ENCODE results near the gene TCEAL3.
"Not testable (repeated sequence)": the region's sequence is repeated elsewhere in the genome, so short reads cannot be mapped to it uniquely, and the experiment has no call there.

The TCEAL3 gene

DNA sequence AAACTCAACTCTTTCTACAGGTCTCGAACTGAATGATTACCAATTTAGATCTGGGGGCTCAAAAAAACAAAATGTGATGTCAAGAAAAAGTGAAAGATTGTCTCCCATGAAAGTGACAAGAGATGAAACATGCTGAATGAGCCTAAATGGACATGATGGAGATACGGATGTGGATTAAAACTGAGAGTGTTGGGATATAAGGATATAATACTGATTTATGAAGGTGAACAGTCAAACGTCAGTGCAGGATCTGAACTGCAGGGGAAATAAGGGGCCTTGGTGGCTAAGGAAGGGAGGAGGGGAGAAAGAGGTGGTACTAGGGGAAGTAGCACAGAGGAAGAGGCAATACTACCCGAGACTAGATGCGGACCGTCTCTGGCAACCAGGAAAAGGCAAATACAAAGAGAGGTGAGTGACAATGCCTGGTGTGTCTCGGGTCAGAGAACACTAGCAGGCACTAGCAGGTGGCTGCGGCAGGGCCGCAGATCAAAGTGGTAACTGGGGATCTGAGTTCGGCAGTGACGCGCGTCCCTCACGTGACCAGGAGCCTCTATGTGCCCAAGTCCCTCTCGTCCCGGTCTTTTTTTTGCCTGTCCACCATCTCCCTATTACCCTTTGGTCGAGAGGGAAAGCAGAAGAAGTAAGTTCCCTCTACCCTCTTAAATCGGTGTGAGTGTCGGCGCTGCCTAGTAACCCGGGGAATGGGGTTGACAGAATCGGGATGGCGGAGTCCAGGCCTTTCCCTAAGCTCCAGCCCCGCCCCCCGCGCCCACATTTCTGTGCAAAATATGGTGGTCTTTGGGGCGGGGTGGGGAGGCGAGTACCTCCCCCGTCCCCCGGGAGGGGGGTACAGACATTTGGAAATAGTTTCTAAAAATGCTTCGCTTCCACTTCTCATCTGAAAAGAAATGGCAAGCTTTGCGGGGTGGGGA lies 20.9 kb downstream of the TCEAL3 start, which contains the start of gene TCEAL1:
Gene TCEAL1 (plus strand): TSS at position 590 of the 932 bp plus-strand sequence. CDS start 942 bp downstream, outside the sequence.
- peak; percentile 46 to 52 for DNase-seq

DNA sequence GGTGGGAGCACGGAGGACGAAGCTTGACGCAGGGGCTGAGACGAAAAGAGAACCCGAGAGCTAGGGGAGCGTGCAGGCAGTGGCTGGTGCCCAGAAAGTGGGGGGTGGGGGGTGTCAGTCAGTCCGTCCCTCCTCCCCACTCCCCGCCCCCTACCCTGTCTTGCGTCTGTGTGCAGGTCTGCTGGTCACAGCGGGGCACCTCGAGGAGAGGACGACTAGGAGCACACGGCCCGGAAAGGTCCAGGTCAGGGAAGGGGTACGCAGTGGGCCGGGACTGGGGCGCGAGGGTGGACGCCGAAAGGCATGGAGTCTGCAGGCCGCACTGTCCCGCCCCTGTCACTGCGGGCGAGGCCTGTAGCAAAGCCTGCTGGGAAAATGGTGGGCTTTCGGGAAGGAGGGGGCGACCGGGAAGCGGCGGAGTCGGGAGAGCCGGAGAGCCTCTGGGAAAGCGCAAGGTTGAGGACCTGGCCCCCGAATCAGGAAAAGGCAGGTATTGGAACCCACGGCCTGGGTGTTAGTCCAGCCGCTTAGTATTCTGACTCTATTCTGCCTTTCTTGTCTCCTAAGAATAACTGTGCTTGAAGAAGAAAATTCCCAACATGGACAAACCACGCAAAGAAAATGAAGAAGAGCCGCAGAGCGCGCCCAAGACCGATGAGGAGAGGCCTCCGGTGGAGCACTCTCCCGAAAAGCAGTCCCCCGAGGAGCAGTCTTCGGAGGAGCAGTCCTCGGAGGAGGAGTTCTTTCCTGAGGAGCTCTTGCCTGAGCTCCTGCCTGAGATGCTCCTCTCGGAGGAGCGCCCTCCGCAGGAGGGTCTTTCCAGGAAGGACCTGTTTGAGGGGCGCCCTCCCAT lies 21.8 kb downstream of the TCEAL3 start:
- peak in 1 of 2 donors; percentile 13 for DNase-seq

DNA sequence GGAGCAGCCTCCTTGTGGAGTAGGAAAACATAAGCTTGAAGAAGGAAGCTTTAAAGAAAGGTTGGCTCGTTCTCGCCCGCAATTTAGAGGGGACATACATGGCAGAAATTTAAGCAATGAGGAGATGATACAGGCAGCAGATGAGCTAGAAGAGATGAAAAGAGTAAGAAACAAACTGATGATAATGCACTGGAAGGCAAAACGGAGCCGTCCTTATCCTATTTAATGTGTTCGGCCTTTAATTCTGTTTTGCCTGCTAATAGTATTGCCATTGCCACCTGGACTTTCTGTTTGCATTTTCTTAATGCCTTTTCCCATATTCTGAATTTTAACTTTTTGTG lies 22.4 kb downstream of the TCEAL3 start:
- DNase-seq = no peak

DNA sequence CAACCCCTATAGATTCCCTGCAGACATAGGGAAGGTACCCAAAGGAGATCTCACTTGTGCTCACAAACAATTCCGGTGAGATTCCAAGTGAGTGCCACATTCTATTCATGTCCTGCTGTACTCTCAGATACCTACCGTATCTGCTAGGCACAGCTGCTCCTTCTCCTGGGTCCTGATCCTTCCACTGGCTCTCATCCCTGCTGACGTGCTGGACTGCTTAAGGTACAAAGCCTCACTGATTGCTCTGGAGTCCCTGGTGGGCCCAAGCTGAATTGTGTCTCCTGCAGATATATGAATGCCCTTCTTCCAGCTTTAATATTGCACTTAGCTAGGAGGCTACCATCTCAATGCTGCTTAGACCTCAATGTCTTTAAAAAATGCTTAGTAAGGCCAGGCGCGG lies 23.4 kb downstream of the TCEAL3 start:
- no peak for DNase-seq

DNA sequence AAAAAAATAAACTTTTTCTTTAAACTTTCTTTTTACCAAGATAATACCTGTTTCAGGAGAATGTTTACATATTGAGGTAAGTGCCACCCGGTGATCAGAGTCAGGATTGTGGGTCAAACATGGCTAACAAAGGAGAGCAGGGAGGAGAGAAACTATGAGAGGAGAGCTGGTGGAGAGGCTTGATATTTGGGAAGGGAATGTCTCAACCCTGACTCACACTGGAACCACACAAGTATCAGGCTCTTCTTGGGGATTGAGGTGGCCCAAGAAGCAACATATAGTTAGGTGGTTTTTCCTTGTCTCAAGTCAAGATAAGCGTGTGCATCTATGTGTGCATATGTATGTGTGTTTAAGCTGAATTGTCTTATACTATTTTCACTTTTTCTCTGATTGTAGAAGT lies 27.7 kb downstream of the TCEAL3 start:
- DNase-seq = no peak

DNA sequence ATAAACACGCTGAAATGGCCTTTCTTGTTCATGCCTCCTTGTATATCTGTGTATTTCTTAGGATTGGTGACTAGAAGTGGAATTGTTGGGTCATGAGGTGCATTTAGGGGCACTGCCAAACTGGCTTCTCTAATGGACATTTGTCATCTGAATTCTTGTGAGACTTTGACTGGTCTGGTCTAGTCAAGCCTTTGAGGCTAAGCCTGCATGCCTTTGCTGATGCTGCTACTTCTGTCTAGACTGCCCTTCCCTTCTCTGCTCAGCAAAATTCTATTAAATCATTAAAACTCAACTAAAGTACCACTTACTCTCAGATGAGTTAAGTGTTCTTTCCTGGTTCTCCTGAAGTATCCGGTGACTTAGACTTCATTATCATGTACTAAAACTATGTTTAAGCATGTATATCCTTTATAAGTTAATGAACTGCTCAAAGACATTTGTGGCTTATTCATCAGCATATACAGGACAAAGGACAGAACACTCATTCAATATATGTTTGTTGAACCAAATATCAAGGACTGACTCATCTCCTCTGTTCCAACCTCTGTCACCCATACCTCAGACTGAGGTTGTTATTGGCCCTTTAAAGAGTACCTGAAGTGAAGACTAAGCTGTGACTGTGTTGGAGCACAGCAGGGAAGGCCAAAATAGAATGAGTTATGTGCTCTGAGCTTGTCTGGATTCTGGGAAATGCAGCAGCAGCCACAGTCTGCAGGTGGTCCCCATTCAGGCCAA lies 30.0 kb downstream of the TCEAL3 start:
- DNase-seq = no peak

DNA sequence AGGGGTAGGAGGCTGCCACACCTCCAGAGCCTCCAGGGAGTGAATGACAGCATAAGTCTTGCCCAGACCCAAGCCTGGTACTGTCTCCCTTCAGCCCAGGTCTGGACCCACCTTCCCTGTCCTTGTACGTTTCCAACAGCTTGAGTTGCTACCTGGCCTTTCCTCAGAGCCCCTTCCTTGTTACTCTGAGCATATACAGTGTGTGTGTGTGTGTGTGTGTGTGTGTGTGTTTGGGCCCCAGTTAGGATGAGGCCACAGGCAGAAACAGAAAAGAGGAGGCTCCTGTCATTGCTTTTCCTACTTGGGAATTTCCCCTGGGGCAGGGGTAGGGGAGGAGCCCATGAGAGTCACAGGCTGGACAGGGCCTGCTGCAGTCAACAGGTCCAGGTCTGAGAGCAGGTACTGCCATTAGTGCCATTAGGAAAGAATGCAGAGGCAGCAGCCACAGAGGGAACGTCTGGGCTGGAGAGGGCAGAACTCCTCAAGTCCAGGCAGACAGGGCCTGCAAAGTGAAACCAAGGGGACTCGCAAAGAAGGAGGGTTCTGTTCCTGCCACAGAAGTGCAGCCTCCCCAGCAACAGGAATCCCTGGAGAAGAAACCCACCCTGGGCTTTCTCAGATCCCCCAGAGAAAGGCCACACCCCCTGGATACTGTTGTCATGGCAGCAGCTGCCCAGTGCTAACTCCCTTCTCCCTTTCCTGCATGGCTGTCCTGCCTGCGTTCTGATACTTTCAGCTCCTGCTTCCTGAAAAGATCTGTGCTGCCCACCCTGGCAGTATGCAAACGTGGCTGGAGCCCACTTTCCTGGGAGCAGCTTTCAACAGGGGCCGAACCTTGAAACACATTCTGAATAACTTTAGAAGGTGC lies 30.9 kb downstream of the TCEAL3 start:
- DNase-seq = not testable (repeated sequence)

DNA sequence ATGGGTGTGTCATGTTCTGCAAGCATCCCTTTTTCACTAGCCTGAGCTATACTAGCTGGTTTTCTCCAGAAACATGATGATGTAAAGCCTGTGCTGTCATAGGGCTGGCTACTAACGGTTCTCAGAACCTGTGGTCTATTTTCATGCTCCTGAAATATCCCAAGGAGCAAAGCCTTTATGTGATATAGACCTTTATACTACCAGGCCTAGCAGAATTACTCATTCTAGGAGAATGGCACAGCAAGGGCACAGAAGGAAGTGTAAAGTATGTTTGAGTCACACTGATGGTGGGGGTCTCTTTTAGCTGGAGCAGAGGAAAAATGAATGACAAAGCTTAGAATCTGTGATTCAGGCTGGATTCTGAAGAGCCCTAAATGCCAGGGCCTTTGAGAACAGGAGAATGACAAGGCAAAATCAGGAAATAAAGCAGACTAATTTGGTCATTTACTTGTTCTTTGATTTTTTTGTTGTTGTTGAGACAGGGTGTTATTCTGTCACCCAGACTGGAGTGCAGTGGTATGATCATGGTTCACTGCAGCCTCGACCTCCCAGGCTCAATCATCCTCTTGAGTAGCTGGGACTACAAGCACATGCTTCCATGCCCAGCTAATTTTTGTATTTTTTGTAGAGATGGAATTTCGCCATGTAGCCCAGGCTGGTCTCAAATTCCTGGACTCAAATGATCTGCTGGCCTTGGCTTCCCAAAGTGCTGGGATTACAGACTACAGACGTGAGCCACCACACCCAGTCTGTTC lies 32.8 kb downstream of the TCEAL3 start:
- no peak for DNase-seq

DNA sequence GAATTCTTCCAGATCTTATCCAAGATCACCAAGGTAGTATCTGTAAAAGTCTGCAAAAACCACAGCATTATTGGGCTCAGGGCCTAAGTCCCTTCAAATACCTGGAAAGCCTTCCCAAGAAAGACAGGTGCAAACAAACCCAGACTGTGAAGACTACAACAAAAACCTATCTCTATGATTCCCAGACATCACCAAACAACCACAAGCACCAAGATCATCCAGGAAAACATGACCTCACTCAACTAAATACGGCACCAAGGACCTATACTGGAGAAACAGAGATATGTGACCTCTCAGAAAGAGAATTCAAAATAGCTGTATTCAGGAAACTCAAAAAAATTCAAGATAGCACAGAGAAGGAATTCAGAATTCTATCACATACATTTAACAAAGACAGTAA lies 36.4 kb downstream of the TCEAL3 start:
- DNase-seq = no peak

DNA sequence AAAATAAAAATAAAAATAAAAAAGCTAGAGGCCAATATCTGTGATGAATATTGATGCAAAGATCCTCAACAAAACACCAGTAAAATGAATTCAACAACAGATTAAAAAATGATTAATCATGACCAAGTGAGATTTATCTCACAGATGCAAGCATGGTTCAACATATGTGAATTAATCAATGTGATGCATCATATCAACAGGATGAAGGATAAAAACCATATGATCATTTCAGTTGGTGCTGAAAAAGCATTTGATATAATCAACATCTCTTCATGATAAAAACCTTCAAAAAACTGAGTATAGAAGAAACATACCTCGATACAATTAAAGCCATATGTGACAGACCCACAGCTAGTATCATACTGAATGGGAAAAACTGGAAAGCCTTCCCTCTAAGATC lies 39.9 kb downstream of the TCEAL3 start:
- DNase-seq = no peak

DNA sequence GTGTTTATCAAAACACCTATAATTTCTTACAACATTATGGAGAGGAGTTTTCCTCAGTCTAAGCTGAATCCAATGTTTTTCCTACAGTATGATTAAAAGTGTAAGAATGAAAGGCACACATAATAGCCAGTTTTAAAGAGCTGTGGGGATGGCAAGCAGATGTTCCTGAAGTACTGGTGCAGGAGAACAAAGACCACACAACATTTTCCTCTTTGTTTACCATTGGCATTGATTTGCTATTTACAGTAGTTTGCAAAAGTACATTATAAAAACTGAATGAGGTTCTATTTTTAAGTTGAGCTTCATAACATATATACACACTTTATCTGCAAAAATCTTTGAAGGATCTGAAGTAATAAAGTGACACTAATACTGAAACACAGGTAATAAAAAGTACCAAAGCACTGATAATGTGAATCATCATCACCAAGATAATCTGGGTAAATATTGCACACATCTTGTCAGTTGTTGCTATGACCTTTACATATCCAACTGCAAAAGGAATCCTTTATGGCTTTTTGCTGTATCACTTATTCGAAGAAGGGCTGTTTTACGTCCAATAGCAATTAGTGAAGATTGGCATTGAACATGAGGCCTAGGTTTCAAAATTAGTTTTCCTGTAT lies 43.5 kb downstream of the TCEAL3 start:
- no peak for DNase-seq

DNA sequence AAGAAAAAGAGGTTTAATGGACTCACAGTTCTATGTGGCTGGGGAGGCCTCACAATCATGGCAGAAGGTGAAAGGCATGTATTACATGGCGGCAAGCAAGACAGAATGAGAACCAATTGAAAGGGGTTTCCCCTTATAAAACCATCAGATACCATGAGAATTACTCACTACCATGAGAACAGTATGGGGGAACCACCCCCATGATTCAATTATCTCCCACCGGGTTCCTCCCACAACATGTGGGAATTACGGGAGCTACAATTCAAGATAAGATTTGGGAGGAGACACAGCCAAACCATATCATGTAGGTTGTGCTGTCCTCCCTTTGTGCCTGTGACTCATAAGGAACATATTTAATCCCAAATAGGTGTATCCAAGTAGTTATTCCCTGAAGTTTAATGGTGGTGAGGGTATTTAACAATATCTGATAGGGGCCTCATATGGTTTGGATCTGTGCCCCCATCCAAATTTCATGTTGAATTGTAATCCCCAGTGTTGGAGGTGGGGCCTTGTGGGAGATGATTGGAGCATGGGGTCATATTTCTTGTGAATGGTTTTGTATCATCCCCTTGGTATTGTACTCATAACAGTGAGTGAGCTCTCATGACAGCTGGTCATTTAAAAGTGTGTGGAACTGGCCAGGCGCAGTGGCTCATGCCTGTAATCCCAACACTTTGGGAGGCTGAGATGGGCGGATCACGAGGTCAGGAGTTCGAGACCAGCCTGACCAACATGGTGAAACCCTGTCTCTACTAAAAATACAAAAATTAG lies 47.7 kb downstream of the TCEAL3 start:
- DNase-seq = not testable (repeated sequence)

DNA sequence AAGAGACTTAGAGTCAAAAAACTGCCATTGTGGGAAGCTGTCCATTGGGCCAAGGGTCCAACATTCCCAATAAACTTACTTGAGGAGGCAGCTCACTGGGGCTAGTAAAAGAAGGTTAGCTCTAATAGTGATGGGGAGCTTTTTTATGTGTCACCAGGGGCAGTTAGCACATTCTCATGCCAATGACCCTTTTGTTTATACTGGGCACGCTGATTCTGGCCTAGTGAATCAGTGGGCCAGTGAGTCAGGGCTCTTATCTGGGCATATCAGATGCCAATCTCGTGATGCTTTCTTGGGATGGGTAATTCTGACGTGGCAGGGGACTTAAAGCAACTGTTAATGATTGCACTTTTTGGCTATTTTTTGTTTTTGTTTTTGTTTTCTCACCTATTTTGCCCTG lies 48.9 kb downstream of the TCEAL3 start:
- no peak for DNase-seq

DNA sequence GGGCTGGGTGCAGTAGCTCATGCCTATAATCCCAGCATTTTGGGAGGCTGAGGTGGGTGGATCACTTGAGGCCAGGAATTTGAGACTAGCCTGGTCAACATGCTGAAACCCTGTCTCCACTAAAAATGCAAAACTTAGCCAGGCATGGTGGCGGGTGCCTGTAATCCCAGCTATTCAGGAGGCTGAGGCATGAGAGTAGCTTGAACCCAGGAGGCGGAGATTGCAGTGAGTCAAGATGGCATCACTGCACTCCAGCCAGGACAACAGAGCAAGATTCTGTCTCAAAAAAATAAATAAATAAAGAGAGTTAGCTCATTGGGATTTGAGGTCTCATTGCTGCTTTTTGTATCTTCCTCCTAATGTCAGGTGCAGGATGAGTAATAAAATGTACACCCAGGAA lies 49.3 kb downstream of the TCEAL3 start:
- DNase-seq = not testable (repeated sequence)

DNA sequence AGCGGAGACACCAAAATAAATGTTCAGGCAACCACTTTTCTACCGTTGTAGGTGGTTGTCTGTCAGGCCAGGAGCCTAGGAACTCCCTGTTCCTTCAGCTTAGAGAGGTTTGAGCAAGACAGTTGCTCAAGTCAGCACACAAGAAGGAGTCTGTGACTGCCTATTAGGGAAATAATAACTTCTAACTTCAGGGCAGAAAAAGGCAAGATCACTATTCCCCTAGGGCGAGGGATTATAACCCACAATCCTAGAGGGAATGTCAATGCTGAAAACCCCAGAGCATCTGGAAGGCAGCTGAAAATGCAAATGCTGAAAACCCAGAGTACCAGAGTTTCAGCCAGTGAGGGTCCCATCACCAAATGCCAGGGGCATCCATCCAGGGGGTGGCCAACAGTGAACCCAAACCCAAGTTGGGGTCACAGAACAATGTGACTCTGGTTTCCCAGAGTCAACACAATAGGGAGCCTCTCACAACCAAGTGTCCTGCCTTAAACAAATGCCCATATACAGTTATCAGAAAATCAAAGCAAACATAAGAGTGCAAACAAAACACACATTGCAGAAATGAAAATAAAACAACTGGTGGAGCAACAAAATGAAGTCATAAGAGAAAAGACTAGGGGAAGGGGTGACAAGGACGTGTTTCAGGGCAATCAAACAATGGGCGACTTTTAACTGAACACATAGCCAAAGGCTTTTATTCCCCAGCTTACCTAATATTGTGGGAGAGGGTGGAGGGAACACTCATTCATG lies 51.1 kb downstream of the TCEAL3 start:
- no peak for DNase-seq

DNA sequence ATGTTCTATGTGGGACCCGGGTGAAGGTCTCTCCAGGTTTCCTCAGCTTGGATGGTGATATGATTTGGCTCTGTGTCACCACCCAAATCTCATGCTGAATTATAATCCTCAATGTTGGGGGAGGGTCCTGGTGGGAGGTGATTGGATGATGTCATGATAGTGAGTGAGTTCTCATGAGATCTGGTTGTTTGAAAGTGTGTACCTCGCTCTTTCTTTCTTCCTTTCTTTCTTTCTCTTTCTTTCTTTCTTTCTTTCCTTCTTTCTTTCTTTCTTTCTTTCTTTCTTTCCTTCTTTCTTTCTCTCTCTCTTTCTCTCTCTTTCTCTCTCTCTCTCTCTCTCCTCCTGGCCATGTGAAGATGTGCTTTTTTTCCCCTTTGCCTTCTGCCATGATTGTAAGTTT lies 51.7 kb downstream of the TCEAL3 start:
- not testable (repeated sequence) for DNase-seq

Measured in CD4-positive, alpha-beta T cell treated with Interleukin-4 for 1 hour (primary cell).